A204.1 (cell line): ENCODE results near the gene TERB1.

Experiments
- FAIRE-seq: peaks from 2 replicates; lab custom pipeline; 2012; peaks lifted over from hg19 to GRCh38; lab: Jason Lieb, UNC

The TERB1 gene

GRCh38 chr16:66801320-66802105 lies at the start of gene TERB1:
TERB1 (minus strand) TSS chr16:66801584; CDS start chr16:66796798, 4,786 bp downstream.
- no peak for FAIRE-seq

GRCh38 chr16:66850115-66850815 lies 48.9 kb upstream of the TERB1 start:
- FAIRE-seq: no peak

GRCh38 chr16:66849549-66849948 lies 48.2 kb upstream of the TERB1 start:
- FAIRE-seq: no peak

GRCh38 chr16:66849021-66849420 lies 47.6 kb upstream of the TERB1 start:
- no peak for FAIRE-seq

GRCh38 chr16:66848172-66848571 lies 46.8 kb upstream of the TERB1 start:
- no peak for FAIRE-seq

GRCh38 chr16:66847533-66848067 lies 46.2 kb upstream of the TERB1 start:
- no peak for FAIRE-seq

DNA sequence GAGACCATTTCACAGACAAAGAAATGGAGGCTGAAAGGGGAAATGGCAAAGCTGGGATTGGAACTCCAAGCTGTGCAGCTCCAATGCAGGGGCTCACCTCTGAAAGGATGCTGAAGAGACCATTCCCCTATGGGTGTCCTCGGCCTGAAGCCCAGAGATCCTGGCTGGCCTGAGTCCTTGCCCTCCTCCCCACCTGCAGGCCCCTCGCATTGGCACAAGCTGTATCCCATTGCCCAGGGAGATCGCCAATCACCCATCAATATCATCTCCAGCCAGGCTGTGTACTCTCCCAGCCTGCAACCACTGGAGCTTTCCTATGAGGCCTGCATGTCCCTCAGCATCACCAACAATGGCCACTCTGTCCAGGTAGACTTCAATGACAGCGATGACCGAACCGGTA lies 45.4 kb upstream of the TERB1 start:
- no peak for FAIRE-seq

- FAIRE-seq: no peak
These were observed 44.9 kb upstream of the TERB1 start for GRCh38 chr16:66846266-66846665.

DNA sequence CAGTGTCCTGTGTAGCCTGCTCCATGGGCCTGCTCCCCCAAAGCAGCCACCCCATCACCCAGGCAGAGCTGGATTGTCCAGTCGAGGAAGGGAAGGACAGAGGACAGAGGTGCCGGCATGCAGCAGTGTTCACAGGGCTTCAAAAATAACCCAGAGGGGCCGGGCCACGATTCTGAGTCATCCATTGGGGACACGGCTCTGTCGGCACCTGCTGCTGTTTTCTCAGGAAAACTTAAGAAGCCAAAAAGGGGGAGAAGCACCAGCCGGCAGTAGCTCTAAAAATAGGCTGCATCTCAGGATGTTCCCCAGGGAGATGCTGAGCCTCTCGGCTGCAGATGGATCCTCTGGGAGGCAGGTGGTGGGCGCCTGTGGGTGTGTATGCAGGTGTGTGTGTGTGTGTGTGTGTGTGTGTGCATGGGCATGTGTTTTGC lies 44.4 kb upstream of the TERB1 start:
- no peak for FAIRE-seq

- no peak for FAIRE-seq
These were observed 43.7 kb upstream of the TERB1 start for GRCh38 chr16:66845080-66845410.

GRCh38 chr16:66844342-66845079 lies 43.1 kb upstream of the TERB1 start, which contains the start of gene CA7:
CA7 (plus strand) TSS chr16:66844414; CDS start chr16:66844488, 74 bp downstream.
- no peak for FAIRE-seq

- FAIRE-seq: no peak
These were observed 42.6 kb upstream of the TERB1 start for GRCh38 chr16:66844009-66844341.

DNA sequence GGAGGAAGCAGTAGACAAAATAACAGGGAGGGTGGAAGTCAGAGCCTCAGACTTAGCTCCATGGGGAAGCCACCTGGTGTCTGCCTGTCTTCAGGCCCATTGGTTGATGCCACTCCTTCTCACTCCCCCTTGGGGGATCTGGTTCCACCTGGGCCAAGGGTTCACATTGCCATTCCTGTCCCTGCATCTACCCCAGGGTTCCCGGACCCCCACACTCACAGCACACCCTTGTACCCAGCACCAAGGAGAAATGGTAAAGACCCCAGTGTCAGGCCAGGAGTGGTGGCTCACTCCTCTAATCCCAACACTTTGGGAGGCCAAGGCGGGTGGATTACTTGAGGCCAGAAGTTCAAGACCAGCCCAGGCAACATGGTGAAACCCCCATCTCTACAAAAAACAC lies 41.8 kb upstream of the TERB1 start:
- FAIRE-seq: no peak

DNA sequence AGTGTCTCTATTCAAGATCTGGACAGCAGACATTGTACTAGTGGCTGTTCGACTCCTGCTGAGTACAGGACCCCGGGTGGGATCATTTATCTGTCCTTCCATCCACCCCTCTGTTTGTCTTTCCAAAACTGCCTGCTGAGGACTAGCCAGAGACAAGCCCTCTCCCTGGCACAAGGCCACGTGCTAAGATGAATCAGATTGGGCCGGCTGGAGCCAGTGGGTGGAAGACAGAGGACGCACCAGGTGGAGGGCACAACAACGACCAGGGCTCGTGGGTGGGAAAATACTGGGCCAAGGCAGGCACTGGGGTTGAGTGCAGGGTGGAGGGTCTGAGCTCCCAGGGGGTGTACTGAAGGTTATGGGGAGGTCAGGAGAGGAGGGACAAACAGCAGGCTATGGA lies 41.4 kb upstream of the TERB1 start:
- FAIRE-seq: no peak

DNA sequence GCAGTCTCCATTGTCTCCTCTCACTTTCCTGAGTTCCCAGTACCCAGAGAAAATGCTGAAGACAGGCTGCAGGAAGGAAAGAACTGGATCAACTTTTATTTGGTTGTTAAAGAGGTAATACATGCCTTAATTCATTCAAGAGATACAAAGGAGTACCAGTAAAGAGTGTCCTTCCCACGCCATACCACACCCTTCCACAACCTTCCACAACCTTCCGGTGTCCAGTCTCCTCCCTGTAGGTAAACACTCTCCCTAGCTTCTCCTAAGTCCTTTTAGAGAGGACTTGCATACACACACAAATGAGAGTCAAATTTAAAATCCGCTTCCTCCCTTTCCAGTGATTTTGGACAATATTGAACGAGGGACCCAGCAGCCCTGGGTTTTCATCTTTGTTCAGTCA lies 40.0 kb upstream of the TERB1 start:
- no peak for FAIRE-seq

GRCh38 chr16:66840883-66841282 lies 39.5 kb upstream of the TERB1 start:
- FAIRE-seq: no peak

- FAIRE-seq: no peak
These were observed 33.4 kb upstream of the TERB1 start for GRCh38 chr16:66834746-66835145.

GRCh38 chr16:66832661-66833305 lies 31.4 kb upstream of the TERB1 start:
- no peak for FAIRE-seq

GRCh38 chr16:66832190-66832589 lies 30.8 kb upstream of the TERB1 start:
- FAIRE-seq: no peak

DNA sequence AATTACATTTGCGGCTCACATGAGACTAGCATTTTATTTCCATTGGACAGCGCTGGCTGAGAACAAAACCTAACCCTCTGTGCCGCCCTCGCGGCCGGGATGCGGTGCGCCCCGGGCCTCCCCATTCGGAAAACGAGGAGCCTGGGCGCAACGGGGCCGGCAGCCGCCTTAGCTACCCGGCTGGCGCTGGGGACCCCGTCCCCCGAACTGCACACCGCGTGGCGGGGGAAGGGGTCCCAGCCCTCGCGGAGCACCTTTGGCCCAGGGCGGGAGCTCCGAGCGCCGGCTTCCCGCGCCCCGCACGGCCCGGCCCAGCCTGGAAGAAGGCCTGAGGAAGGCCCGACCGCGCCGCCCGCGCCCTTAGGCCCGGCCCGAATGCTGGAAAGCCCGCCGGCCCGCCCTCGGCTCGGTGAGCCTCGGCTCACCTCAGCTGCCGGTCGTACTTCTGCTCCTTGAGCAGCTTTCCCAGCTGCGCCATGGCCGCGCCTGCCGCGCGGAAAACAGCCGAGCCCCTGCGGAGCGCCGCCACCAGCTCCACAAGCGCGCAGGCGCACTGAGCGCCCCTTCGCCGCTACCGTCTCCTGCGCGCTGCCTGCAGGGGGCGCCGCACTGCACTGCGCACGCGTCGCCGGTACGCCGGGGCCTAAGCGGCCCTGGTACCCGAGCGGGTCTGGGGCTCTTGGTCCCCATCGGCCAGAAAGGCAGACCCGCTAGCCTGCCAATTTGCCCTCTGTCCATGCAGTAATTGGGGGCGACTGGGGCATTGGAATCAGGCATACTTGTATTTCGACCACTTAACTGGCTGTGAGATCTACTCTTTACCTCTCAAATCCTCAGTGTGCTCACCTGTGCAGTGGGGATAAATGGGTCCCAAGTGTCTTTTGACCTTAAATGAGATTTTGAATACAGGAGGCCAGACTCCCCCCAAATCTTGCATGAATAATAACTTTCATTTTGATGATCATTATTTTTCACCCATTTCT lies 29.3 kb upstream of the TERB1 start, which contains the start of gene NAE1:
TSS of gene NAE1 (minus strand) at position 555 of the 983 bp plus-strand sequence. CDS start at position 478, 77 bp downstream.
- FAIRE-seq: no peak

DNA sequence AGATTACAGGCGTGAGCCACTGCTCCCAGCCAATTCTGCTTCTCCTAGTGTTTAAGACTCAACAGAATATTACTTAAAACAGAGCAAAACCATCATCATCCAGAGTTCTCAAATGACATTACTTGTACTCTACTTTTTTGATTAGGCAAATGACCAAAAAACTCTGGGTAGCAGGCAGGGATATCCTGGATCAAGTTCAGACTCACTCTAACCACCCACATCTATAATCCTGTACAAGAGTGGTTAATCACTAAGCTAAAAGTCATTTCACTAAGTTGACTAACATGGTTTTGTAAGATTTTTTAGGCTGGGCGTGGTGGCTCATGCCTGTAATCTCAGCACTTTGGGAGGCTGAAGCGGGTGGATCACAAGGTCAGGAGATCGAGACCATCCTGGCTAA lies 22.6 kb upstream of the TERB1 start:
- FAIRE-seq: no peak
